Fibroblast of mammary gland (primary cell): ENCODE data around the gene ZFP14.

ENCODE experiments used
- DNase-seq: peaks from one replicate; pipeline ENCODE4 v3.0.0-alpha.2; 2010; ENCODE audit warnings: low read depth
- H3K4me3 ChIP-seq: 2 replicates; pipeline ENCODE4 v1.5.1; 2011; ENCODE audit warnings: low read depth, mild to moderate bottlenecking, low read length, moderate library complexity; ENCODE audit not compliant: control insufficient read depth
- CTCF ChIP-seq: conservative IDR thresholded peaks from 2 replicates; pipeline ENCODE4 v1.5.1; 2011; ENCODE audit warnings: low read depth, low read length, inconsistent platforms; ENCODE audit not compliant: control insufficient read depth, insufficient read depth

The ZFP14 gene

GRCh38 chr19:36379510-36379819 lies 464 bp upstream of the ZFP14 start:
- DNase-seq: no peak
- TF ChIP-seq CTCF: no peak
- H3K4me3 ChIP-seq: peak overlapping the region; percentile 88

- DNase-seq: no peak
- peak overlapping the region; percentile 88 for H3K4me3 ChIP-seq
- no peak for TF ChIP-seq CTCF
Observed at GRCh38 chr19:36377541-36378178, 1.3 kb downstream of the ZFP14 start.

- H3K4me3 ChIP-seq: no peak overlapping the region
- no peak for TF ChIP-seq CTCF
- DNase-seq: no peak
Observed at GRCh38 chr19:36373638-36374156, 5.3 kb downstream of the ZFP14 start.

- DNase-seq: no peak
- TF ChIP-seq CTCF: no peak
- no peak overlapping the region for H3K4me3 ChIP-seq
Observed at GRCh38 chr19:36371886-36372285, 7.1 kb downstream of the ZFP14 start.

- DNase-seq: no peak
- no peak overlapping the region for H3K4me3 ChIP-seq
- no peak for TF ChIP-seq CTCF
Observed at GRCh38 chr19:36363845-36364244, 15.2 kb downstream of the ZFP14 start.

- no peak for TF ChIP-seq CTCF
- DNase-seq: no peak
- H3K4me3 ChIP-seq: no peak overlapping the region
Observed at GRCh38 chr19:36340786-36341372, 38.1 kb downstream of the ZFP14 start.
